K562 (cell line): ENCODE data around the gene CBX1. TPM values are rescaled to one million over a fixed set of nuclear protein-coding genes. Genes with fewer than 3 reads are reported as not detected.

Experiments
- ELF4 ChIP-seq: fragments of 450-650 bp; formaldehyde crosslinking; IDR thresholded peaks from 2 replicates; pipeline ENCODE4 v1.4.0; 2022; ENCODE audit warnings: missing genetic modification characterization
- MAZ ChIP-seq, 2 experiments: fragments of 450-650 bp in 1 of 2; sonication (generic) in 1 of 2; formaldehyde crosslinking; IDR thresholded peaks in 1 of 2; conservative IDR thresholded peaks in 1 of 2; 2 replicates each; pipeline versions ENCODE4 v1.4.0 to v1.5.0; 2020; ENCODE audit warnings: mild to moderate bottlenecking in 1 of 2, missing genetic modification reagents in 1 of 2
- MECOM ChIP-seq: fragments of 250-450 bp; sonication (Bioruptor Pico); IDR thresholded peaks from 2 replicates; pipeline ENCODE4 v1.8.0; 2022; ENCODE audit warnings: inconsistent platforms
- REST ChIP-seq, 2 experiments: fragments of 450-650 bp; formaldehyde crosslinking in 1 of 2; IDR thresholded peaks; 2 replicates each; pipeline versions ENCODE4 v1.4.0 to v1.6.1; 2014 to 2020; ENCODE audit warnings: mild to moderate bottlenecking in 2 of 2, borderline replicate concordance in 1 of 2, low read depth in 1 of 2
- ZBTB40 ChIP-seq, 2 experiments: fragments of 450-650 bp in 1 of 2; sonication (generic) in 1 of 2; formaldehyde crosslinking in 1 of 2; IDR thresholded peaks; 2 replicates each; pipeline versions ENCODE4 v1.7.1 to v1.9.0; 2016 to 2022; ENCODE audit warnings: inconsistent platforms in 1 of 2, mild to moderate bottlenecking in 1 of 2, missing genetic modification reagents in 1 of 2
- ZNF584 ChIP-seq: fragments of 200-800 bp; sonication (Bioruptor generic); IDR thresholded peaks from 2 replicates; pipeline ENCODE4 v1.6.1; 2016; ENCODE audit warnings: low read depth, mild to moderate bottlenecking, missing genetic modification characterization, missing compliant biosample characterization
- polyA plus RNA-seq, 8 experiments: library from polyadenylated mRNA; depleted of rRNA in 4 of 8; stranded (reverse) in 5 of 8; unstranded in 3 of 8; fragments of >200 nt; fragmentation: Nextera tagmentation in 2 of 8; fragmentation: Illumina TruSeq in 1 of 8; extraction: Ambion mirVana in 2 of 8; extraction: Trizol in 1 of 8; gene quantifications; 2 replicates each; pipeline versions ENCODE4 v1.2.1 to v1.2.3, GENCODE V29; 2011 to 2014; ENCODE audit warnings: inconsistent platforms in 1 of 8, missing spikeins in 1 of 8
- total RNA-seq, 7 experiments: library from RNA; depleted of rRNA in 6 of 7; stranded (reverse); fragments of >200 nt in 6 of 7; fragmentation: Illumina TruSeq in 2 of 7; extraction: Trizol in 2 of 7; gene quantifications; 2 replicates each; pipeline versions ENCODE4 v1.2.1 to v1.2.3, GENCODE V29; 2011 to 2021; ENCODE audit warnings: low replicate concordance in 1 of 7

CBX1 gene
- total and polyA plus RNA-seq, 9 of the 15 experiments (the other 6 are each of a cell fraction or from before 2014, with no cell fraction given) = 10.6 to 95.7 (median 52.7) TPM

GRCh38 chr17:48055531-48056245 is 45.6 kb downstream of the CBX1 start (continued):
- TF ChIP-seq REST (IDR thresholded peaks at IDR 0.05; ENCODE audit: borderline replicate concordance) (no peak), REST (CRISPR knock-in tag; IDR thresholded peaks at IDR 0.05; ENCODE audit: low read depth) (0 out of 2 replicates have a peak, but pooled peaks have one; percentile 48), MECOM (CRISPR knock-in tag) (peak; percentile 43), ZNF584 (CRISPR knock-in tag) (peak; percentile 89), ZBTB40 (IDR thresholded peaks at IDR 0.05) (0 out of 2 replicates have a peak, but pooled peaks have one; percentile 0), ZBTB40 (CRISPR knock-in tag; IDR thresholded peaks at IDR 0.05) (no peak), MAZ (CRISPR knock-in tag; conservative IDR thresholded peaks at IDR 0.05 in 1 of 2, IDR thresholded peaks at IDR 0.05 in 1 of 2) (peak in 1 of 2 experiments; percentile 74; a peak in 2 of 4 replicates), ELF4 (CRISPR knock-in tag) (peak; percentile 18; the same call in 1 of the 2 replicates)
